Measurements from ENCODE around the gene PGPEP1. TPM values are rescaled to one million over a fixed set of nuclear protein-coding genes. Genes with fewer than 3 reads are reported as not detected.
A peak's percentile ranks its signal among the peaks of the same experiment; 100 is the strongest.
"Not testable (repeated sequence)": the region's sequence is repeated elsewhere in the genome, so short reads cannot be mapped to it uniquely, and the experiment has no call there.

Gene PGPEP1
- total RNA-seq, 2 experiments from 2014 or later = 29.0 to 30.8 TPM

- intact Hi-C loops (cut with micrococcal nuclease) = no loop called here
- peak overlapping the region; percentile 95 for H3K27ac Mint-ChIP-seq
- H3K27me3 Mint-ChIP-seq = no peaks in the 10 kb centered on the region
- ChIA-PET POLR2A (interaction anchor here (0.6 to 8.8 kb wide), 8 partner anchors 14 to 117 kb away, joined by 3 to 257 read pairs (median 8); partner anchors contain the start of genes JUND and RAB3A), CTCF (interaction anchor here (0.8 to 9.1 kb wide), 14 partner anchors 9 to 153 kb away, joined by 3 to 343 read pairs (median 6); partner anchors contain the start of genes IQCN, JUND and MPV17L2)
- peak overlapping the region; percentile 83 for H3K4me3 Mint-ChIP-seq
- peaks cover 53% of the 10 kb centered on the region for H3K4me1 Mint-ChIP-seq (ENCODE audit: low read depth)
- peaks cover 33% of the 10 kb centered on the region for H3K36me3 Mint-ChIP-seq
- no peak for DNase-seq
- H3K9me3 Mint-ChIP-seq = no peaks in the 10 kb centered on the region
These were observed 19.3 kb upstream of the PGPEP1 start for GRCh38 chr19:18320865-18321733.

- DNase-seq = peak; percentile 61
- POLR2A ChIA-PET = interaction anchor here (0.5 to 8.8 kb wide), 11 partner anchors 11 to 387 kb away, joined by 3 to 257 read pairs (median 7); partner anchors contain the start of genes JUND, PIK3R2 and RAB3A
- Mint-ChIP-seq H3K4me1 (ENCODE audit: low read depth) (peaks cover 53% of the 10 kb centered on the region), H3K9me3 (no peaks in the 10 kb centered on the region), H3K4me3 (peak overlapping the region; percentile 83), H3K27ac (peak overlapping the region; percentile 95), H3K36me3 (peaks cover 33% of the 10 kb centered on the region), H3K27me3 (no peaks in the 10 kb centered on the region)
- CTCF ChIA-PET = interaction anchor here (0.7 to 9.1 kb wide), 17 partner anchors 11 to 154 kb away, joined by 3 to 343 read pairs (median 6); partner anchors contain the start of genes IQCN, JUND, MPV17L2 and RAB3A
- intact Hi-C loops (cut with micrococcal nuclease) = no loop called here
These were observed 18.7 kb upstream of the PGPEP1 start for GRCh38 chr19:18321734-18322102.

DNA sequence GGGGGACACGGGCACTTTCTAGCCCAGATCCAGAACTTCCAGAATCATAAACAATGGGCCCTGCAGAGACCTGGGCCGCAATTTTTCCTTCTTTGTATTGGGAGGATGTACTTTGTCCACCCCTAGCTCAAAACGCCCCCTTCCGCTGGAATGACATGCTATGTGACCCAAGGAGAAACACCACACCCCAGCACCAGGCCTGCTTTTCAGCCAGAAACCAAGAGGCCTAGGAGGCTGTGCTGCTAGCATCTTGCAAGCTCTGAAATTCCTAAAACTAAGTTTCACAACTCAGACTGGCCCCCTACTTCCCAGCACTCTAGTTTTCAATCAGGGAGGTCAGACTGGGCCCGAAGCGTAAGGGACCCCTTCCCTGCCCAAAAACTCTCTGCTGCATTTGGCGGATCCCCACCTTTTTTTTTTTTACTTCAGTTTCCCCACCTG lies 18.1 kb upstream of the PGPEP1 start:
- intact Hi-C loops (cut with micrococcal nuclease) = no loop called here
- Mint-ChIP-seq H3K27ac (peak overlapping the region; percentile 95), H3K4me1 (ENCODE audit: low read depth) (peaks cover 53% of the 10 kb centered on the region), H3K27me3 (no peaks in the 10 kb centered on the region), H3K9me3 (no peaks in the 10 kb centered on the region), H3K4me3 (peak overlapping the region; percentile 83), H3K36me3 (peaks cover 33% of the 10 kb centered on the region)
- CTCF ChIA-PET = interaction anchor here (0.7 to 9.1 kb wide), 17 partner anchors 12 to 155 kb away, joined by 3 to 343 read pairs (median 6); partner anchors contain the start of genes IQCN, JUND and RAB3A
- peak; percentile 67 for DNase-seq
- POLR2A ChIA-PET = interaction anchor here (0.5 to 8.8 kb wide), 13 partner anchors 10 to 388 kb away, joined by 3 to 257 read pairs (median 6); partner anchors contain the start of genes JUND, PIK3R2 and RAB3A

DNA sequence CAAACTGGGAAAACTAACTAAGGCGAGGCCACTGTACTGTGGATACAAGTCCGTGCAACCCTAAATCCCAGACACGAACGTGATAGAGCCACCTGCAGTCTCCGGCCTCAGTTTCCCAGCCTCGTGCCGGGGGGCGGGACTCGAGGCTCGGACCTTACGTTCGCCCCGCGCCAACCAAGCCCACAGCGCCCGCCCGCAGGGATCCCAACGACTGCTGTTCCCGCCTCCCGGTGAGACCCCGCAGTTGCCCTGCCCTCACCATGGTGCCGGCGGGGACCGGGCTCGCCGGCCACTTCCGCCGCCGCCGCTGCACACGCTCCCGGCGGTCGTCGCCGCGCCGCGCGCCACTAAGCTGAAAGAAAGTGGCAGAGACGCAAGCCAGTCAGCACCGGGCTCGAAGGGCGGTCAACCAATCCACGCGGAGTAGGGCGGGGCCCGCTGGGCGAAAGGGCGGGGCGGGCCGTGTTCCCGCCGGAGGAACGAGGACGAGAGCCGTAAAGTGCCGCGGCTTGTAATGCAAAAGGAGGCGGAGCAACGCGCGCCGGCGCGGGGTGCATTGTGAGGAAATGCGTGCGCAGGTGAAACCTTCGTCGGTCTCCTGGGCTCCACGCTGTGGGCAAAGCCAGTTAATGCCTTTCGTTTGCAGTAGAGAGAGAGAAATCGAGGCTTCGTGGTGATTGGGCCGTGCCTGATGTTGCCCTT lies 17.5 kb upstream of the PGPEP1 start, which contains the start of gene LSM4:
Gene LSM4, minus strand, starts transcription at position 318 of the 702 bp plus-strand sequence. Its CDS starts 56 bp downstream, at position 262.
- peak within 1 kb of the TSS; percentile 83 for H3K4me3 Mint-ChIP-seq
- DNase-seq = peak; percentile 100
- intact Hi-C loops (cut with micrococcal nuclease) = loop anchor here (1.0 kb wide), 3 partner anchors 19 to 131 kb away; no protein-coding TSS in a partner anchor
- ChIA-PET POLR2A (interaction anchor here (1.0 to 8.8 kb wide), 12 partner anchors 11 to 171 kb away, joined by 3 to 257 read pairs (median 6); partner anchors contain the start of genes JUND, PIK3R2 and RAB3A), CTCF (interaction anchor here (0.9 to 9.1 kb wide), 16 partner anchors 12 to 155 kb away, joined by 3 to 343 read pairs (median 6); partner anchors contain the start of genes IQCN, JUND and RAB3A)
- no peaks in the 10 kb centered on the region for H3K9me3 Mint-ChIP-seq
- peaks cover 33% of the 10 kb centered on the region for H3K36me3 Mint-ChIP-seq
- H3K27me3 Mint-ChIP-seq = no peaks in the 10 kb centered on the region
- peaks cover 48% of the 10 kb centered on the region for H3K4me1 Mint-ChIP-seq (ENCODE audit: low read depth)
- peak within 1 kb of the TSS; percentile 95 for H3K27ac Mint-ChIP-seq

GRCh38 chr19:18324373-18324731 lies 16.0 kb upstream of the PGPEP1 start:
- H3K27me3 Mint-ChIP-seq; H3K4me3 Mint-ChIP-seq; intact Hi-C loops (cut with micrococcal nuclease); H3K9me3 Mint-ChIP-seq; DNase-seq; POLR2A ChIA-PET: not testable (repeated sequence)
- CTCF ChIA-PET = interaction anchor here (8.8 kb wide), 1 partner anchor 47 kb away, joined by 321 read pairs; the partner anchor contains the start of genes IQCN and JUND
- peaks cover 46% of the 10 kb centered on the region for H3K4me1 Mint-ChIP-seq (ENCODE audit: low read depth)
- peaks cover 30% of the 10 kb centered on the region for H3K36me3 Mint-ChIP-seq
- H3K27ac Mint-ChIP-seq = peak overlapping the region; percentile 95

DNA sequence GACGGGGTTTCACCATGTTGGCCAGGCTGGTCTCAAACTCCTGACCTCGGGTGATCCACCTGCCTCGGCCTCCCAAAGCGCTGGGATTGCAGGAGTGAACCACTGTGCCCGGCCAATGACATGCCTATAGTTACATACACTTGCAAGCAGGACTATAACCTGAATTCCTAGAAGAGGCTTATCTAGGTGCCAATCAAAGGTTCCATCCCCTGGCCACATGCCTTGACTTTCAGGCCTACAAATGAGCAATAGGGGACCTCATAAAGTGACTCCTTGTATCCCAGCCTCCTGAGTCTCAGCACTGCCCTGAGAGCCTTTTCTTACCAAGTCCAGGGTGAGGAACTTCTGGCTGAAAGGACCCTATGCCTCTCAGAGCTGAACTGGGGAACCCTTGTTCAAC lies 13.6 kb upstream of the PGPEP1 start:
- no peaks in the 10 kb centered on the region for H3K9me3 Mint-ChIP-seq
- H3K27me3 Mint-ChIP-seq = no peaks in the 10 kb centered on the region
- H3K27ac Mint-ChIP-seq = no peak overlapping the region
- CTCF ChIA-PET = interaction anchor here (0.8 to 8.8 kb wide), 7 partner anchors 10 to 119 kb away, joined by 3 to 321 read pairs (median 3); partner anchors contain the start of genes IQCN, JUND and SSBP4
- intact Hi-C loops (cut with micrococcal nuclease) = no loop called here
- POLR2A ChIA-PET = interaction anchor here (0.7 to 1.0 kb wide), 2 partner anchors 45 to 48 kb away, joined by 3 read pairs; partner anchors contain the start of gene JUND
- H3K4me3 Mint-ChIP-seq = no peak overlapping the region
- peaks cover 23% of the 10 kb centered on the region for H3K4me1 Mint-ChIP-seq (ENCODE audit: low read depth)
- peaks cover 8% of the 10 kb centered on the region for H3K36me3 Mint-ChIP-seq
- no peak for DNase-seq

DNA sequence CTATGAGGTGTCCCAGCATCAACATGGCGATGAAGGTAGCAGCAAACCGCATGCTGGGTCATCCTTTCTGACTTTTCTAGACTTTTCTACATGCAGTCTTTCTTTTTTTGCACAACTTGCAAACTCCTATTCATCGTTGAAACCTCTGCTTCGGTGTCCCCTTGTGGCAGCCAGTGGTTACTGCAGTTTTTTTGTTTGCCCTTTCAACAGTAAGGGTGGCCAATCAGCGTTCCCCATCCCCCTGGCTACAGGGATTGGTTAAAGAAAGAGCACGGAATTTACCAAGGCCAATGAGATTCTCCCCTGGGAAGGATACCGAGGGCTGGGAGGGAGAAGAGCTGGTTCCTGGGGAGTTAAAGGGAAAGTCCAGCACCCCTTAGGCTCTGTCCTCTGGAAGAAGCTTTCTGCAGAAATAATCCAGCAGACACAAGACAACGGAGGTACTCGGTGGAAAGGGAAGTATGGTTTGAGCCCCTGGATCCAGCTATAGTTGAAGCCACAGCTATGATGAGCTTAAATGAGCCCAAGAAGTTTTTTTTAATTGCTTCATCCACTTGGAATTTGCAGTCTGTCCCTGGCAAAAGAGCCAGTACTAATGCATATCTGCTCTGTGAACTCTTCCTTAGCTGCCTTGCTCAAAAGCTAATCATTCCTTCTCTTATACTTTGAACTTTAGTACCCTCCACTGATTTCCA lies 11.9 kb upstream of the PGPEP1 start:
- DNase-seq = peak; percentile 94
- Mint-ChIP-seq H3K27me3 (no peaks in the 10 kb centered on the region), H3K4me3 (peak overlapping the region; percentile 68), H3K36me3 (no peaks in the 10 kb centered on the region), H3K27ac (peak overlapping the region; percentile 56), H3K4me1 (ENCODE audit: low read depth) (peaks cover 17% of the 10 kb centered on the region), H3K9me3 (no peaks in the 10 kb centered on the region)
- intact Hi-C loops (cut with micrococcal nuclease) = loop anchor here (1.0 kb wide), 3 partner anchors 49 to 82 kb away; no protein-coding TSS in a partner anchor
- POLR2A ChIA-PET = interaction anchor here (0.9 to 3.7 kb wide), 4 partner anchors 24 to 56 kb away, joined by 3 to 41 read pairs (median 6); partner anchors contain the start of gene JUND
- CTCF ChIA-PET = interaction anchor here (0.6 to 8.8 kb wide), 34 partner anchors 8 to 154 kb away, joined by 3 to 321 read pairs (median 5); partner anchors contain the start of genes IFI30, IQCN, JUND and RAB3A

- Mint-ChIP-seq H3K36me3 (no peaks in the 10 kb centered on the region), H3K4me1 (ENCODE audit: low read depth) (peaks cover 11% of the 10 kb centered on the region), H3K27ac (no peak overlapping the region), H3K4me3 (peak overlapping the region; percentile 35), H3K27me3 (no peaks in the 10 kb centered on the region), H3K9me3 (no peaks in the 10 kb centered on the region)
- CTCF ChIA-PET = interaction anchor here (0.6 to 8.8 kb wide), 32 partner anchors 7 to 155 kb away, joined by 3 to 321 read pairs (median 5); partner anchors contain the start of genes IFI30, IQCN, JUND and RAB3A
- DNase-seq = no peak
- intact Hi-C loops (cut with micrococcal nuclease) = no loop called here
- POLR2A ChIA-PET = interaction anchor here (0.9 to 3.7 kb wide), 4 partner anchors 24 to 56 kb away, joined by 3 to 41 read pairs (median 6); partner anchors contain the start of gene JUND
These were observed 11.4 kb upstream of the PGPEP1 start for GRCh38 chr19:18329035-18329376.

- peaks cover 11% of the 10 kb centered on the region for H3K4me1 Mint-ChIP-seq (ENCODE audit: low read depth)
- H3K27me3 Mint-ChIP-seq = no peaks in the 10 kb centered on the region
- intact Hi-C loops (cut with micrococcal nuclease) = no loop called here
- DNase-seq = no peak
- no peaks in the 10 kb centered on the region for H3K9me3 Mint-ChIP-seq
- no peak overlapping the region for H3K27ac Mint-ChIP-seq
- H3K4me3 Mint-ChIP-seq = no peak overlapping the region
- H3K36me3 Mint-ChIP-seq = no peaks in the 10 kb centered on the region
- POLR2A ChIA-PET = interaction anchor here (3.7 kb wide), 1 partner anchor 51 kb away, joined by 41 read pairs; the partner anchor contains the start of gene JUND
- CTCF ChIA-PET = interaction anchor here (0.7 to 8.8 kb wide), 3 partner anchors 54 to 334 kb away, joined by 3 to 321 read pairs (median 24); partner anchors contain the start of genes IQCN and JUND
These were observed 9.5 kb upstream of the PGPEP1 start for GRCh38 chr19:18330868-18331267.

- ChIA-PET POLR2A (interaction anchor here (0.6 kb wide), 1 partner anchor 128 kb away, joined by 3 read pairs; no protein-coding TSS in a partner anchor), CTCF (interaction anchor here (1.0 kb wide), 1 partner anchor 53 kb away, joined by 3 read pairs; no protein-coding TSS in a partner anchor)
- H3K4me1 Mint-ChIP-seq (ENCODE audit: low read depth) = peaks cover 11% of the 10 kb centered on the region
- H3K36me3 Mint-ChIP-seq = no peaks in the 10 kb centered on the region
- no peak for DNase-seq
- intact Hi-C loops (cut with micrococcal nuclease) = no loop called here
- H3K27me3 Mint-ChIP-seq = no peaks in the 10 kb centered on the region
- no peak overlapping the region for H3K27ac Mint-ChIP-seq
- no peaks in the 10 kb centered on the region for H3K9me3 Mint-ChIP-seq
- H3K4me3 Mint-ChIP-seq = no peak overlapping the region
These were observed 7.4 kb upstream of the PGPEP1 start for GRCh38 chr19:18332917-18333530.

Measured in activated CD4-positive, alpha-beta memory T cell treated with anti-CD3 and anti-CD28 coated beads for 36 hours (primary cell).